GM20000 (cell line): ENCODE data around the gene LIN28A.

Experiments
- DNase-seq: peaks from one replicate; pipeline ENCODE4 v3.0.0; 2012; ENCODE audit warnings: low spot score
- TF ChIP-seq, protein P1 (sequence below): IDR thresholded peaks from 2 replicates; pipeline ENCODE4 v1.5.1; 2012; ENCODE audit warnings: mild to moderate bottlenecking, control low read depth; ENCODE audit errors: extremely low read depth, missing control alignments

The LIN28A gene

GRCh38 chr1:26438041-26438440 lies 27.4 kb downstream of the LIN28A start:
- TF ChIP-seq, protein P1, sequence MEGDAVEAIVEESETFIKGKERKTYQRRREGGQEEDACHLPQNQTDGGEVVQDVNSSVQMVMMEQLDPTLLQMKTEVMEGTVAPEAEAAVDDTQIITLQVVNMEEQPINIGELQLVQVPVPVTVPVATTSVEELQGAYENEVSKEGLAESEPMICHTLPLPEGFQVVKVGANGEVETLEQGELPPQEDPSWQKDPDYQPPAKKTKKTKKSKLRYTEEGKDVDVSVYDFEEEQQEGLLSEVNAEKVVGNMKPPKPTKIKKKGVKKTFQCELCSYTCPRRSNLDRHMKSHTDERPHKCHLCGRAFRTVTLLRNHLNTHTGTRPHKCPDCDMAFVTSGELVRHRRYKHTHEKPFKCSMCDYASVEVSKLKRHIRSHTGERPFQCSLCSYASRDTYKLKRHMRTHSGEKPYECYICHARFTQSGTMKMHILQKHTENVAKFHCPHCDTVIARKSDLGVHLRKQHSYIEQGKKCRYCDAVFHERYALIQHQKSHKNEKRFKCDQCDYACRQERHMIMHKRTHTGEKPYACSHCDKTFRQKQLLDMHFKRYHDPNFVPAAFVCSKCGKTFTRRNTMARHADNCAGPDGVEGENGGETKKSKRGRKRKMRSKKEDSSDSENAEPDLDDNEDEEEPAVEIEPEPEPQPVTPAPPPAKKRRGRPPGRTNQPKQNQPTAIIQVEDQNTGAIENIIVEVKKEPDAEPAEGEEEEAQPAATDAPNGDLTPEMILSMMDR, result no peak
- DNase-seq, result no peak

GRCh38 chr1:26440259-26440658 lies 29.6 kb downstream of the LIN28A start:
- TF ChIP-seq, protein P1, result no peak
- no peak for DNase-seq

- TF ChIP-seq, protein P1, result no peak
Observed at GRCh38 chr1:26449868-26450267, 39.3 kb downstream of the LIN28A start.

DNA sequence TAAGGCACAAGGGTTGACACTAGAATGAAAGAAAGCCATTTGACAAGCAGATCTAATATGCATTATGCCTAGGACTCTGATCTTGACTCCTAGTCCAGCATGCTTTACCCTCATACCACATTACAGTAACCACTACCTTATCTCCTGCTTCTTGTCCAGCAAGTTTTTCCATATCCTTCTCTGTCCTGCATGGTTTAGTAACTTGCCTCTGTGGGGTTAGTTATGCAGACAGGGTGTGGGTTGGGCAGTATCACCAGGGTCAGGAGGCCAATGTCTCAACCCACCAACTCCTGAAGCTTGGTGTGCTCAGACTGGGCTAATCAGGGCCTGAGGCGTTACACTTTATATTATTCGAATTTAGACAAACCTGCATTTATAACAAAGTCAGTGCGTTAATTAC lies 40.3 kb downstream of the LIN28A start:
- TF ChIP-seq, protein P1, result no peak
- no peak for DNase-seq

More at GRCh38 chr1:26449868-26450267, 39.3 kb downstream of the LIN28A start:
- no peak for DNase-seq

DNA sequence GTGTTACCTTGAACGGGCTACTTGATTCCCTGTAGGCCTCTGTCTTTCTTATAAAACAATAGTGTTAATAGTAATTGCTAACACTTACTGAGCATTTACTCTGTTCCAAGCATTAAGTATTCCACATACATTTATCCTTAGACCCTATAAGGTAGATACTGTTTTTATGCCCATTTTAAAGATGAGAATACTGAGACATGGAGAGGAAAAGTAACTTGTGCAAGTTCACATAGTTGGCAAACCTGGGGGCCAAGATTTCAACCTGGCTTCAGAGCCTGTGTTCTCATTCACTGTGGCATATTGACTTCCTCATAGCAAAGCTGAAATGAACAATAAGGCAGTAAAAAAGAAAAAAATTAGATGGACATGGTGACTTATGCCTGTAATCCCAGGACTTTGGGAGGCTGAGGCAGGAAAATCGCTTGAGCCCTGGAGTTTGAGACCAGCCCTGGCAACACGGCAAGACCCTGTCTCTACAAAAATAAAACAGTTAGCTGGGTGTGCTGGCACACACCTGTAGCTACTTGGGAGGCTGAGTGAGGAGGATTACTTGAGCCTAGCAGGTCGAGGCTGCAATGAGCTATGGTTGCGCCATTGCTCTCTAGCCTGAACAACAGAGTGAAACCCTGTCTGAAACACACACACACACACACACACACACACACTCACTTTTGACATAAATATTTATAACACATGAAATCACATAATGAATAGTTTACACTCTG lies 42.0 kb downstream of the LIN28A start:
- DNase-seq, result no peak
- TF ChIP-seq, protein P1, result no peak

GRCh38 chr1:26459148-26459547 lies 48.5 kb downstream of the LIN28A start:
- TF ChIP-seq, protein P1, result no peak
- no peak for DNase-seq

- TF ChIP-seq, protein P1, result no peak
Observed at GRCh38 chr1:26459573-26460031, 49.0 kb downstream of the LIN28A start.

More at GRCh38 chr1:26459573-26460031, 49.0 kb downstream of the LIN28A start:
- no peak for DNase-seq
